DND-41 (cell line): Measurements from ENCODE around the gene ADISSP.

ENCODE experiments used
- EZH2 ChIP-seq: IDR thresholded peaks from 3 replicates; pipeline ENCODE4 v1.6.1; 2012; ENCODE audit warnings: borderline replicate concordance, low read depth, mild to moderate bottlenecking, moderate library complexity, low read length, inconsistent platforms; ENCODE audit not compliant: severe bottlenecking
- TF ChIP-seq, protein P1 (sequence below): IDR thresholded peaks from 2 replicates; pipeline ENCODE4 v1.5.1; 2012; ENCODE audit warnings: borderline replicate concordance, low read length, moderate library complexity, mild to moderate bottlenecking; ENCODE audit not compliant: poor library complexity, severe bottlenecking; ENCODE audit errors: extremely low read depth

DNA sequence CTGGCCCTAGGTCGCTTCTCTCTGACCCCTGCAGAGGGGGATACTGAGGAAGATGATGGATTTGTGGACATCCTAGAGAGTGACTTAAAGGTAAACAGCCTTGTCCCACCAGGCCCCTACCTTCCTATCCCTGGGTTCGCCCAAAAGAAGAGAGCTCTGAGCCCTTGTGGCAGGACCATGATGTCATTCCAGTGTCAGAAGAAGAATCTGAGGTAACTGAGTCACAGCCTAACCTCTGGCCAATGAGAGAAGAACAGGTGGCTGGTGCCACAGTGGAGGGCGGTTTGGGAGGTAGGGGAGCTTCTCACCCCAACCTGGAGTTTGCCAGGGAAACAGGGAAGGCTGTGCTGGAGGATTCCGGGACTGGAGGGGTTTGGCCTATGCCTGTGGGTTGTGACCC is 33.7 kb upstream of the ADISSP start:
- TF ChIP-seq, protein P1, sequence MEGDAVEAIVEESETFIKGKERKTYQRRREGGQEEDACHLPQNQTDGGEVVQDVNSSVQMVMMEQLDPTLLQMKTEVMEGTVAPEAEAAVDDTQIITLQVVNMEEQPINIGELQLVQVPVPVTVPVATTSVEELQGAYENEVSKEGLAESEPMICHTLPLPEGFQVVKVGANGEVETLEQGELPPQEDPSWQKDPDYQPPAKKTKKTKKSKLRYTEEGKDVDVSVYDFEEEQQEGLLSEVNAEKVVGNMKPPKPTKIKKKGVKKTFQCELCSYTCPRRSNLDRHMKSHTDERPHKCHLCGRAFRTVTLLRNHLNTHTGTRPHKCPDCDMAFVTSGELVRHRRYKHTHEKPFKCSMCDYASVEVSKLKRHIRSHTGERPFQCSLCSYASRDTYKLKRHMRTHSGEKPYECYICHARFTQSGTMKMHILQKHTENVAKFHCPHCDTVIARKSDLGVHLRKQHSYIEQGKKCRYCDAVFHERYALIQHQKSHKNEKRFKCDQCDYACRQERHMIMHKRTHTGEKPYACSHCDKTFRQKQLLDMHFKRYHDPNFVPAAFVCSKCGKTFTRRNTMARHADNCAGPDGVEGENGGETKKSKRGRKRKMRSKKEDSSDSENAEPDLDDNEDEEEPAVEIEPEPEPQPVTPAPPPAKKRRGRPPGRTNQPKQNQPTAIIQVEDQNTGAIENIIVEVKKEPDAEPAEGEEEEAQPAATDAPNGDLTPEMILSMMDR: no peak
- TF ChIP-seq EZH2: no peak
